Measurements from ENCODE around the gene KIR2DL1. TPM values are rescaled to one million over a fixed set of nuclear protein-coding genes. Genes with fewer than 3 reads are reported as not detected.
"Not testable (repeated sequence)": the region's sequence is repeated elsewhere in the genome, so short reads cannot be mapped to it uniquely, and the experiment has no call there.

The KIR2DL1 gene
- total RNA-seq, 2 donors from 2014 or later = 0.23 TPM; not detected in 1

GRCh38 chr19:54806516-54806838 lies 36.9 kb downstream of the KIR2DL1 start:
- no peak for DNase-seq (ENCODE audit: low spot score)
- intact Hi-C loops (cut with DNase I) = no loop called here

GRCh38 chr19:54814571-54814970 lies 45.0 kb downstream of the KIR2DL1 start:
- DNase-seq (ENCODE audit: low spot score); intact Hi-C loops (cut with DNase I): not testable (repeated sequence)

GRCh38 chr19:54816251-54816650 lies 46.7 kb downstream of the KIR2DL1 start, which contains the start of gene KIR3DL1:
Gene KIR3DL1 (plus strand): TSS chr19:54816468.
- DNase-seq (ENCODE audit: low spot score); intact Hi-C loops (cut with DNase I): not testable (repeated sequence)

GRCh38 chr19:54817670-54818536 lies 48.3 kb downstream of the KIR2DL1 start:
- intact Hi-C loops (cut with DNase I) = no loop called here
- DNase-seq (ENCODE audit: low spot score) = no peak

GRCh38 chr19:54824416-54824815 lies 54.8 kb downstream of the KIR2DL1 start:
- DNase-seq (ENCODE audit: low spot score); intact Hi-C loops (cut with DNase I): not testable (repeated sequence)

- intact Hi-C loops (cut with DNase I) = not testable (repeated sequence)
These were observed 55.7 kb downstream of the KIR2DL1 start for GRCh38 chr19:54825326-54825725.

GRCh38 chr19:54828064-54828463 lies 58.5 kb downstream of the KIR2DL1 start:
- intact Hi-C loops (cut with DNase I); DNase-seq (ENCODE audit: low spot score): not testable (repeated sequence)

More at GRCh38 chr19:54825326-54825725, 55.7 kb downstream of the KIR2DL1 start:
- not testable (repeated sequence) for DNase-seq (ENCODE audit: low spot score)

- intact Hi-C loops (cut with DNase I); DNase-seq (ENCODE audit: low spot score): not testable (repeated sequence)
These were observed 62.9 kb downstream of the KIR2DL1 start, which contains the start of gene KIR2DS4 for GRCh38 chr19:54832496-54832895. Gene KIR2DS4 (plus strand): TSS chr19:54832676.

Other genes starting within 250 kb of the KIR2DL1 start
- gene LILRA2, start 196.0 kb upstream of the KIR2DL1 start, total RNA-seq = 1 to 10 TPM; 2.8 to 6.6 TPM
- 1 to 10 TPM; 1.7 to 1.8 TPM for gene LILRA1, start 176.2 kb upstream of the KIR2DL1 start, total RNA-seq
- 1 to 10 TPM; 4.7 to 8.2 TPM for gene LILRB1, start 139.3 kb upstream of the KIR2DL1 start, total RNA-seq
- 1 to 10 TPM; 2.7 to 8.7 TPM for gene LILRB4, start 106.8 kb upstream of the KIR2DL1 start, total RNA-seq
- not detected for gene KIR3DL3, start 45.4 kb upstream of the KIR2DL1 start, total RNA-seq
- not detected for gene KIR2DL3, start 31.3 kb upstream of the KIR2DL1 start, total RNA-seq
- gene KIR2DL4, start 33.8 kb downstream of the KIR2DL1 start, total RNA-seq = under 1 TPM in 1 of 2 donors, not detected in 1; 0.37 TPM
- not detected for gene KIR3DL1, start 46.7 kb downstream of the KIR2DL1 start, total RNA-seq
- gene KIR2DS4, start 62.9 kb downstream of the KIR2DL1 start, total RNA-seq = not detected
- not detected for gene KIR3DL2, start 80.7 kb downstream of the KIR2DL1 start, total RNA-seq
- 1 to 10 TPM; 2.0 to 5.8 TPM for gene FCAR, start 104.4 kb downstream of the KIR2DL1 start, total RNA-seq
- gene NCR1, start 136.4 kb downstream of the KIR2DL1 start, total RNA-seq = under 1 TPM in 1 of 2 donors, not detected in 1; 0.29 TPM
- not detected for gene NLRP7, start 177.7 kb downstream of the KIR2DL1 start, total RNA-seq
- gene NLRP2, start 196.6 kb downstream of the KIR2DL1 start, total RNA-seq = 1 to 10 TPM in 1 of 2 donors, under 1 TPM in 1; 0.29 to 3.0 TPM

All from posterior vena cava (tissue), 2 donors.